ENCODE measurements around the gene PARK7. TPM values are rescaled to one million over a fixed set of nuclear protein-coding genes. Genes with fewer than 3 reads are reported as not detected.

Gene PARK7
- total and polyA plus RNA-seq, 7 experiments from 2014 or later: 97.1 to 364 (median 114) TPM

DNA sequence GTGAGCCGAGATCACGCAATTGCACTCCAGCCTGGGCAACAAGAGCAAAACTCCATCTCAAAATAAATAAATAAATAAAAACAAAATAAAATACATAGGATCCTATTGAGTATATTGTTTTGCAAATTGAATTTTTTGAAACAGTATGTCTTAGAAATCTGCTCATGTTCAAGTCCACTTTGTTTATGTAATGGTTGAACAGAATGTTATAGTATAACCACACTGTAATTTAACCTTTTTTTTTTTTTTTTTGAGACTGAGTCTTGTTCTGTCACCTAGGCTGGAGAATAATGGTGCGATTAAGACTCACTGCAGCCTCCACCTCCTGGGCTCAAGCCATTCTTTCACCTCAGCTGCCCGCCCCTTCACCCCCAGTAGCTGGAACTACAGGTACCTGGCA lies 31.4 kb downstream of the PARK7 start:
- peaks cover 0 to 37% (median 13%) of the 10 kb centered on the region in 5 donors for H3K36me3 Mint-ChIP-seq
- no peak overlapping the region for H3K27ac ChIP-seq (ENCODE audit: low read depth, low read length)
- POLR2A ChIA-PET: interaction anchor here (0.6 kb wide), 1 partner anchor 684 kb away, joined by 3 read pairs; no protein-coding TSS in a partner anchor
- H3K36me3 ChIP-seq (ENCODE audit: control insufficient read depth in 2 of 3, insufficient read depth in 3 of 3, low read length in 3 of 3): peaks cover 0 to 13% (median 0%) of the 10 kb centered on the region in 3 experiments
- no peak overlapping the region for H3K4me3 ChIP-seq (ENCODE audit: low read length)
- H3K4me3 Mint-ChIP-seq: no peak overlapping the region
- no peaks in the 10 kb centered on the region for H3K9me3 ChIP-seq (ENCODE audit: control insufficient read depth in 2 of 3, low read length in 3 of 3)
- DNase-seq (no peak), ATAC-seq (no peak)
- H3K27ac Mint-ChIP-seq: no peak overlapping the region
- no peaks in the 10 kb centered on the region for H3K9me3 Mint-ChIP-seq
- H3K27me3 Mint-ChIP-seq: no peaks in the 10 kb centered on the region
- CTCF ChIA-PET: interaction anchor here (0.7 kb wide), 1 partner anchor 349 kb away, joined by 3 read pairs; no protein-coding TSS in a partner anchor
- H3K27me3 ChIP-seq (ENCODE audit: control insufficient read depth in 2 of 2, insufficient read depth in 2 of 2, low read length in 2 of 2): no peaks in the 10 kb centered on the region
- intact Hi-C loops (cut with micrococcal nuclease): no loop called here
- no peaks in the 10 kb centered on the region for H3K4me1 ChIP-seq (ENCODE audit: control insufficient read depth in 2 of 2, insufficient read depth in 2 of 2, low read length in 2 of 2)
- H3K4me1 Mint-ChIP-seq: peaks cover 0 to 4% (median 0%) of the 10 kb centered on the region in 7 donors

DNA sequence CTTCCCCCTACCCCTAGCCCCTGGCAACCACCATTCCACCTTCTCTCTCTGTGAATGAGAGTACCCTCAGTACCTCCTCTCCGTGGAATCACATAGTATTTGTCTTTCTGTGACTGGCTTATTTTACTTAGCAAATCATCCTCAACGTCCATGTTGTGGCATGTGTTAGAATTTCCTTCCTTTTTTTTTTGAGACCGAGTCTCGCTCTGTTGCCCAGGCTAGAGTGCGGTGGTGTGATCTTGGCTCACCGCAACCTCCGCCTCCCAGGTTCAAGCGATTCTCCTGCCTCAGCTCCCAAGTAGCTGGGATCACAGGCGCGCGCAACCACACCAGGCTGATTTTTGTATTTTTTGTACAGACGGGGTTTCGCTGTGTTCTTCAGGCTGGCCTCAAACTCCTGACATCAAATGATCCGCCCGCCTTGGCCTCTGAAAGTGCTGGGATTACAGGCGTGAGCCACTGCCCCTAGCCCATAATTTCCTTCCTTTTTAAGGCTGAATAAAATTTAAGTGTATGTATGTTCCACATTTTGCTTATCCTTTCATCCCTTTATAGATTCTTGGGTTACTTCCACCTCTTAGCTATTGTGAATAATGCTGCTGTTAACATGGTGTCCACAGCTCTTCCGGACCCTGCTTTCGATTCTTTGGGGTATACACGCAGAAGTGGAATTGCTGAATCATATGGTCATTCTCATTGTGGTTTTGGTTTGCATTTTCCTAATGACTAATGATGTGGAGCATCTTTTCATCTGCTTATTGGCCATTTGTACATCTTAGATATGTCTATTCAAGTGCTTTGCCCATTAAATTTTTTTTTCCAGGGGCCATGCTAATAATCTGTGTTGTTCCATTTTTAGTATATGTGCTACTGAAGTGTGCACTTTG lies 32.3 kb downstream of the PARK7 start:
- Mint-ChIP-seq H3K4me1 (peaks cover 0 to 4% (median 0%) of the 10 kb centered on the region in 7 donors), H3K27ac (peak overlapping the region in 1 of 9 donors; percentile 42), H3K4me3 (no peak overlapping the region), H3K27me3 (no peaks in the 10 kb centered on the region), H3K36me3 (peaks cover 0 to 38% (median 14%) of the 10 kb centered on the region in 5 donors), H3K9me3 (no peaks in the 10 kb centered on the region)
- Histone ChIP-seq H3K4me1 (ENCODE audit: control insufficient read depth in 2 of 2, insufficient read depth in 2 of 2, low read length in 2 of 2) (no peaks in the 10 kb centered on the region), H3K9me3 (ENCODE audit: control insufficient read depth in 2 of 3, low read length in 3 of 3) (no peaks in the 10 kb centered on the region), H3K4me3 (ENCODE audit: low read length) (no peak overlapping the region), H3K27ac (ENCODE audit: low read depth, low read length) (no peak overlapping the region), H3K36me3 (ENCODE audit: control insufficient read depth in 2 of 3, insufficient read depth in 3 of 3, low read length in 3 of 3) (peaks cover 0 to 10% (median 0%) of the 10 kb centered on the region in 3 experiments), H3K27me3 (ENCODE audit: control insufficient read depth in 2 of 2, insufficient read depth in 2 of 2, low read length in 2 of 2) (no peaks in the 10 kb centered on the region)
- intact Hi-C loops (cut with micrococcal nuclease): no loop called here
- POLR2A ChIA-PET: interaction anchor here (0.6 kb wide), 1 partner anchor 683 kb away, joined by 3 read pairs; no protein-coding TSS in a partner anchor
- CTCF ChIA-PET: no interaction called here
- DNase-seq: no peak
- no peak for ATAC-seq

DNA sequence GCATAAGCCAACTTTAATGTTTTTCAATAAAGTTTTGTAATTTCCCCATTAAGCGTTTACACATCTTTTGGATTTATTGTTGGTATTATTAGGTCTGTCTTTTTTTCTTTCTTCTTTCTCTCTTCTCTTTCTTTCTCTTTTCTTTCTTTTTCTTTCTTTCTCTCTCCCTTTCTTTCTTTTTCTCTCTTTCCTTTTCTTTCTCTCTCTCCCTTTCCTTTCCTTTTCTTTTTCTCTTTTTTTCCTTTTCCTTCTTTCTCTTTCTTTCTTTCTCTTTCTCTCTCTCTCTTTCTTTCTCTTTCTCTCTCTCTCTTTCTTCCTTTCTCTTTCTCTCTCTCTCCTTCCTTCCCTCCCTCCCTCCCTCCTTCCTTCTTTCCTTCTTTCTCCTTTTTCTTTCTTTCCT lies 33.3 kb downstream of the PARK7 start:
- H3K4me3 ChIP-seq (ENCODE audit: low read length): no peak overlapping the region
- ATAC-seq (no peak), DNase-seq (no peak)
- no peak overlapping the region for H3K27ac ChIP-seq (ENCODE audit: low read depth, low read length)
- Mint-ChIP-seq H3K9me3 (no peaks in the 10 kb centered on the region), H3K27me3 (no peaks in the 10 kb centered on the region), H3K4me1 (peaks cover 0 to 4% (median 0%) of the 10 kb centered on the region in 7 donors), H3K36me3 (peaks cover 0 to 30% (median 12%) of the 10 kb centered on the region in 5 donors), H3K4me3 (no peak overlapping the region), H3K27ac (no peak overlapping the region)
- ChIA-PET CTCF (no interaction called here), POLR2A (no interaction called here)
- no peaks in the 10 kb centered on the region for H3K4me1 ChIP-seq (ENCODE audit: control insufficient read depth in 2 of 2, insufficient read depth in 2 of 2, low read length in 2 of 2)
- peaks cover 0 to 10% (median 0%) of the 10 kb centered on the region in 3 experiments for H3K36me3 ChIP-seq (ENCODE audit: control insufficient read depth in 2 of 3, insufficient read depth in 3 of 3, low read length in 3 of 3)
- intact Hi-C loops (cut with micrococcal nuclease): no loop called here
- H3K9me3 ChIP-seq (ENCODE audit: control insufficient read depth in 2 of 3, low read length in 3 of 3): no peaks in the 10 kb centered on the region
- no peaks in the 10 kb centered on the region for H3K27me3 ChIP-seq (ENCODE audit: control insufficient read depth in 2 of 2, insufficient read depth in 2 of 2, low read length in 2 of 2)

DNA sequence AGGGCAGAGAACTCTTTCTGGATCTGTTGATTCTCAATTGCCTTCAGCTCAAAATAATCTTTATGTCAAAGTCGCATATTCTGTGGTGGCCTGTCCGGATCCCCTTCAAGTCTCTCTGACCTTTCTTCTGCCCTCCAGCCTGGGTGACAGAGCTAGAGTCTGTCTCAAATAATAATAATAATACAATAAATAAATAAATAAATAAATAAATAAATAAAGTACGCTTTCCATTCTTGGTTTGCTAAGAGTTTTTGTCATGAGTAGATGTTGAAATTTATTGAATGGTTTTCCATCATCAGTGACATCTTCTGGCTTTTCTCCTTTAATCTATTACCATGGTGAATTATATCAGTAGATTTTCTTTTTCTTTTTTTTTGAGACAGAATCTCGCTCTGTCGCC lies 33.9 kb downstream of the PARK7 start:
- H3K36me3 Mint-ChIP-seq: peaks cover 0 to 24% (median 6%) of the 10 kb centered on the region in 5 donors
- intact Hi-C loops (cut with micrococcal nuclease): no loop called here
- Histone ChIP-seq H3K9me3 (ENCODE audit: control insufficient read depth in 2 of 3, low read length in 3 of 3) (no peaks in the 10 kb centered on the region), H3K4me3 (ENCODE audit: low read length) (no peak overlapping the region), H3K27ac (ENCODE audit: low read depth, low read length) (no peak overlapping the region), H3K4me1 (ENCODE audit: control insufficient read depth in 2 of 2, insufficient read depth in 2 of 2, low read length in 2 of 2) (no peaks in the 10 kb centered on the region), H3K36me3 (ENCODE audit: control insufficient read depth in 2 of 3, insufficient read depth in 3 of 3, low read length in 3 of 3) (peaks cover 0 to 4% (median 0%) of the 10 kb centered on the region in 3 experiments), H3K27me3 (ENCODE audit: control insufficient read depth in 2 of 2, insufficient read depth in 2 of 2, low read length in 2 of 2) (no peaks in the 10 kb centered on the region)
- DNase-seq (no peak), ATAC-seq (no peak)
- no peaks in the 10 kb centered on the region for H3K27me3 Mint-ChIP-seq
- H3K4me3 Mint-ChIP-seq: no peak overlapping the region
- ChIA-PET POLR2A (no interaction called here), CTCF (no interaction called here)
- H3K4me1 Mint-ChIP-seq: peaks cover 0 to 2% (median 0%) of the 10 kb centered on the region in 7 donors
- no peak overlapping the region for H3K27ac Mint-ChIP-seq
- H3K9me3 Mint-ChIP-seq: no peaks in the 10 kb centered on the region

DNA sequence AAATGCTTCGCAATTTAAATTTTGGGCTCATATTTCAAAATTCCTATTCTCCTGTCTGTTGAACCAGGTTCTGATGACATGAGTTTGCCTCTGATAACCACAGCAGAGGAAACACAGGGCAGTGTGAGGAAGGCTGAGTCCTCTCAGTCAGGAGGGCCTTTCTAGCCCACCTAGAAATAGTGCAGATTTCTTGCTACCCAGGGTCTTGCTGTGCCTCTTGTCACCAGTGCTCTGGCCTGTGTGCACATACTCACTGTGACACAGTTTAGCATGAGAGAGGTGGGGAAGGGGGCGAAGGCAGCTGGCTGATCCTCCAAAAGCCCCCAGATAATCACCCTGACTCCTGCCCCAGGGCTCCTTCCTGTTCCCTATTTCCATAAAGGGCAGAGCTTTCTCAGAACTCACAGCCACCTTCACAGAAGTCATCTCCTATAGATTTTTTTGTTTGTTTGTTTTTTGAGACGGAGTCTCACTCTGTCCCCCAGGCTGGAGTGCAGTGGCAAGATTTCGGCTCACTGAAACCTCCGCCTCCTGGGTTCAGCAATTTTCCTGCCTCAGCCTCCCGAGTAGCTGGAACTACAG lies 40.9 kb downstream of the PARK7 start:
- H3K9me3 ChIP-seq (ENCODE audit: control insufficient read depth in 2 of 3, low read length in 3 of 3): no peaks in the 10 kb centered on the region
- H3K4me1 ChIP-seq (ENCODE audit: control insufficient read depth in 2 of 2, insufficient read depth in 2 of 2, low read length in 2 of 2): no peaks in the 10 kb centered on the region
- H3K4me3 ChIP-seq (ENCODE audit: low read length): no peak overlapping the region
- H3K27ac Mint-ChIP-seq: no peak overlapping the region
- no peak overlapping the region for H3K4me3 Mint-ChIP-seq
- POLR2A ChIA-PET: no interaction called here
- no peak overlapping the region for H3K27ac ChIP-seq (ENCODE audit: low read depth, low read length)
- H3K36me3 ChIP-seq (ENCODE audit: control insufficient read depth in 2 of 3, insufficient read depth in 3 of 3, low read length in 3 of 3): peaks cover 0 to 8% (median 0%) of the 10 kb centered on the region in 3 experiments
- H3K36me3 Mint-ChIP-seq: peaks cover 0 to 27% (median 11%) of the 10 kb centered on the region in 5 donors
- DNase-seq (no peak), ATAC-seq (no peak)
- CTCF ChIA-PET: no interaction called here
- intact Hi-C loops (cut with micrococcal nuclease): no loop called here
- H3K27me3 Mint-ChIP-seq: no peaks in the 10 kb centered on the region
- no peaks in the 10 kb centered on the region for H3K27me3 ChIP-seq (ENCODE audit: control insufficient read depth in 2 of 2, insufficient read depth in 2 of 2, low read length in 2 of 2)
- H3K9me3 Mint-ChIP-seq: no peaks in the 10 kb centered on the region
- H3K4me1 Mint-ChIP-seq: no peaks in the 10 kb centered on the region

DNA sequence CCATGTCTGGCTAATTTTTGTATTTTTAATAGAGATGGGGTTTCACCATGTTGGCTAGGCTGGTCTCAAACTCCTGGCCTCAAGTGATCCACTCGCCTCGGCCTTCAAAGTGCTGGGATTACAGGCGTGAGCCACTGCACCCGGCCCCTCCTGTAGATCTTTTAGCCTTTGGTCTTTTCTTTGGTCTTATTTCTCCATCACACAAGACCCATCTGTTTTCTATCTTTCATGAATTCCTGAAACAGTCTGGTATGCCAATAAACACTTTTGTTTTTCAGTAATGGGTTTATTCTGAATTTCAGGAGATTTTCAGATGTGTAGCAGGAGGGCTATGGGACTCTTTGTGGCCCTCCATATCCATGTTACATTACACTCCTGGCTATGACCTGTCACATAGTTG lies 41.4 kb downstream of the PARK7 start:
- Histone ChIP-seq H3K27ac (ENCODE audit: low read depth, low read length) (no peak overlapping the region), H3K27me3 (ENCODE audit: control insufficient read depth in 2 of 2, insufficient read depth in 2 of 2, low read length in 2 of 2) (no peaks in the 10 kb centered on the region), H3K36me3 (ENCODE audit: control insufficient read depth in 2 of 3, insufficient read depth in 3 of 3, low read length in 3 of 3) (peaks cover 0 to 8% (median 0%) of the 10 kb centered on the region in 3 experiments), H3K9me3 (ENCODE audit: control insufficient read depth in 2 of 3, low read length in 3 of 3) (no peaks in the 10 kb centered on the region), H3K4me3 (ENCODE audit: low read length) (no peak overlapping the region), H3K4me1 (ENCODE audit: control insufficient read depth in 2 of 2, insufficient read depth in 2 of 2, low read length in 2 of 2) (no peaks in the 10 kb centered on the region)
- Mint-ChIP-seq H3K9me3 (no peaks in the 10 kb centered on the region), H3K36me3 (peaks cover 0 to 24% (median 11%) of the 10 kb centered on the region in 5 donors), H3K27ac (no peak overlapping the region), H3K4me1 (no peaks in the 10 kb centered on the region), H3K27me3 (no peaks in the 10 kb centered on the region), H3K4me3 (no peak overlapping the region)
- DNase-seq (no peak), ATAC-seq (no peak)
- ChIA-PET POLR2A (no interaction called here), CTCF (no interaction called here)
- intact Hi-C loops (cut with micrococcal nuclease): no loop called here

Measured in naive thymus-derived CD4-positive, alpha-beta T cell (primary cell).